Psoas muscle (tissue), 8 donors: ENCODE data around the gene ARID3C. TPM values are rescaled to one million over a fixed set of nuclear protein-coding genes. Genes with fewer than 3 reads are reported as not detected.

Source experiments
- ATAC-seq, 4 donors: fragments of 200-7000 bp; cut with Tn5 transposase; one replicate each; pipeline ENCODE4 v1.9.1; 2020; ENCODE audit warnings: moderate library complexity in 3 of 4, mild to moderate bottlenecking in 2 of 4
- DNase-seq, 2 donors: peaks; one replicate each; pipeline ENCODE4 v3.0.0-alpha.2; 2020
- H3K27ac ChIP-seq: fragments of 200-600 bp; one replicate; pipeline ENCODE4 v1.8.0; 2022
- H3K27me3 ChIP-seq, 3 donors: fragments of 200-600 bp in 1 of 3; one replicate each; pipeline versions ENCODE4 v1.6.1 to v1.8.0; 2013 to 2022; ENCODE audit warnings: low read length in 2 of 3, mild to moderate bottlenecking in 2 of 3, moderate library complexity in 1 of 3; ENCODE audit not compliant: insufficient read depth in 3 of 3
- H3K36me3 ChIP-seq, 2 donors: fragments of 200-600 bp in 1 of 2; one replicate each; pipeline versions ENCODE4 v1.6.1 to v1.8.0; 2013 to 2022; ENCODE audit warnings: low read depth in 1 of 2, mild to moderate bottlenecking in 1 of 2, moderate library complexity in 1 of 2; ENCODE audit not compliant: insufficient read depth in 1 of 2
- H3K4me1 ChIP-seq: fragments of 200-600 bp; one replicate; pipeline ENCODE4 v1.8.0; 2022
- H3K4me3 ChIP-seq: fragments of 200-600 bp; one replicate; pipeline ENCODE4 v1.8.0; 2022; ENCODE audit warnings: mild to moderate bottlenecking
- H3K9me3 ChIP-seq: fragments of 200-600 bp; one replicate; pipeline ENCODE4 v1.8.0; 2022
- CTCF ChIP-seq: fragments of 200-600 bp; IDR thresholded peaks from one replicate; pipeline ENCODE4 v1.8.0; 2022; ENCODE audit warnings: antibody characterized with exemption
- WGBS, 3 donors: extraction: QIAGEN DNeasy Blood & Tissue Kit; methylation state at CpG; one replicate each; pipeline versions ENCODE4 v1.1.6 to v1.1.7; 2013; 5-methylcytosine and 5-hydroxymethylcytosine counted together
- intact Hi-C, 2 donors: fragments of 100-400 bp; cut with DNase I; formaldehyde crosslinking; loops; one replicate each; pipeline versions ENCODE4 v1.11.0 to v1.14.2; 2022
- polyA plus RNA-seq, 3 donors: library from polyadenylated mRNA; stranded (reverse); fragments of 200-250 nt; gene quantifications; one replicate each; pipeline ENCODE4 v1.2.3, GENCODE V29; 2013
- total RNA-seq, 4 donors: library from RNA; stranded (reverse); fragmentation: NEBNext Ultra II Directional in 2 of 4; extraction: Animal tissue kit (Norgen Biotek cat#: 25700) in 2 of 4; gene quantifications; one replicate each; pipeline versions ENCODE4 v1.2.1 to v1.2.4, GENCODE V29; 2021 to 2023
- donor health status: healthy with polysubstance abuse.
- donor health status: DM: no; HTN: no; CAD: no; lungs with moderate emphysema.
- donor health status: Bipolar disorder and iron deficiency.
- donor health status: healthy.
- donor health status: DM: yes; HTN: yes; CAD: no.
- donor health status: DM: no; HTN: no; CAD: no.
- donor health status: DM: no; HTN: no; CAD: no.
- donor health status: DM: yes; HTN: yes; CAD: no.

ARID3C gene
- total and polyA plus RNA-seq, 7 donors = 0.16 TPM; not detected in 6

- intact Hi-C loops = loop anchor here (1.0 to 5.0 kb wide), 3 partner anchors 43 to 259 kb away; no protein-coding TSS in a partner anchor
- WGBS, 3 donors = 17 to 28% (median 27%) methylated on average over 49 to 60 of the region's 60 CpGs
Measured at GRCh38 chr9:34591248-34591916, 37.5 kb downstream of the ARID3C start.

DNA sequence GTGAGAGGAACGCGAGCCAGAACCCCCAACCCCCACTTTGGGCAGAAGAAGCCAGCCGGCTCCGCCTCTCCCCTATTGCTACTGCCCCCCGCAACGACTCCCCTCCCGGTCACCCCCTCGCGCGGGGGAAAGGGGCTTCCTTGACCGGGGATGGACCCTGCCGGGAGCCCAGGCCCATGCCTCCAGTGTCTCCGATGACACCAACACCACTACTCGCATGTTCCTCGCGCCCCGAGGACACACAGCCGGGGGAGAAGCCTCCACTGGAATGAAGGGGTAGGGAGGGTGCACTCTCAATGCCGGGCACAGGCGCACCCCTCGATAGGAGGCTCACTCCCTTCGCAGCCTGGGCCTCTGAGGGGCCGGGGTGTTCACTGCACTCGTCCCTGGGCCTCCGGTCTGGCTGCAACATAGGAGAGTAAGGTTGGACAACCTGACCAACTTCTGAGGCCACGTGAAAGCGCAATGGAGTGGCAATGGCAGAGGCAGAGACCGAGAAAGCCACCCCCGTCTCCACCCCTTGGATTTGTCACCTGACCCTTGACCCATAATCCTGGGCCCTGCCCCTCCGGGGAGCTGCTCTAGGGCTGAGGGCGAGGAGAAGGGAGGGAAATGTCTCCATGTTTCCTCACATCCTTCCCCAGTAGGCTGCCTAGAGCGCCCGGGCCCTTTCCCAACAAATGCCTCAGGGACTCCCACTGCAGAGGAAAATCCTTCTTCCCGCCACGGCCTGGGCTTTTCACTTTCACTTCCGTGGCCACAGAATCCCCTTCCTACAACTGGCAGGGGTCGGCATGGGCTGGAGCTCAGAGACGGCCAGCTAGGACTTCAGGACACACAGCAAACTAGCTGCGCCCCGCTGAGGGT, 38.3 kb downstream of the ARID3C start:
- Histone ChIP-seq H3K4me1 (peaks cover 56% of the 10 kb centered on the region), H3K9me3 (no peaks in the 10 kb centered on the region)
- DNase-seq = peak; percentile 52 to 81

More at GRCh38 chr9:34591248-34591916, 37.5 kb downstream of the ARID3C start:
- H3K27me3 ChIP-seq = no peaks in the 10 kb centered on the region
- peak overlapping the region; percentile 76 for H3K27ac ChIP-seq
- no peaks in the 10 kb centered on the region for H3K9me3 ChIP-seq
- H3K4me3 ChIP-seq = peak overlapping the region; percentile 80
- DNase-seq = peak; percentile 91 to 94
- no peaks in the 10 kb centered on the region for H3K36me3 ChIP-seq
- H3K4me1 ChIP-seq = peaks cover 57% of the 10 kb centered on the region
- ATAC-seq = peak; percentile 76 to 82 (median 81)
- peak; percentile 93 for TF ChIP-seq CTCF

DNA sequence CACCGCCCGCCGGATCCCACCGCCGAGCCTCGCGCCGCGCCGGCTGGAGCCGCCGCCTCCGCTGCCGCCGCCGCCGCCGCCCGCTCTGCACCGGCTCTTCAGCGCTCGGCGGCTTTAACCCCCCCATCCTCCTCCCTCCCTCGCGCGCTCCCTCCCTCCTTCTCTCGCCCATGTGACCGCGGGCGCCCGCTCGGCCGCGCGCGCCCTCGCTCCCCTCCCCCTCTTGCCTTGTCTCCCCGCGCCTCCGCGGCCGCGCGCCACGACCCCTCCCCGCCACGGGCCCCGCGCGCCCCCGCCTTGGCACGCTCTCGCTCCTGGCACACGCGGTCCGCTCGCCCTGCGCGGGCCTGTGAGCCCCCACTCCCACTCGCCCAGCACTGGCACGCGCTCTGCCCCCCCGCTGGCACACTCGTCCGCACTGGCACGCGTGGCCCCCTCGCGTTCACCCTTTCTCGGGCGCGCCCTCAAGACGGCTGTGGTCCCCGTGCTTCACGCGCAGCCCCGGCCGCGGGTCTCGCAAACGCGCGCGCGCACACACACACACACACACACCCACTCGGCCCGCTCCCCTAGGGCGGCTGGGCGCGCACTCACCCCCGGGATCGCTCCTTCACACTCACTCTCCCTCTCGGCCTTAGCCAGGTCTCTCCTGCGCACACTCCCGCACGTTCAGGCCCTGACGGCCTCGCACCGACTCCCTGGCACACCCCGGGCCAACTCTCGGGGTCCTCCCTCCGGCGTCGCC, 39.1 kb downstream of the ARID3C start, which contains the start of gene CNTFR:
Gene CNTFR (minus strand): TSS at position 89 of the 745 bp plus-strand sequence. CDS start 20,743 bp downstream, outside the sequence.
- H3K27me3 ChIP-seq = no peaks in the 10 kb centered on the region
- ATAC-seq (peak; percentile 28 to 61 (median 50)), DNase-seq (peak; percentile 71 to 88)
- peak within 1 kb of the TSS; percentile 76 for H3K27ac ChIP-seq
- no peak for TF ChIP-seq CTCF
- peaks cover 59% of the 10 kb centered on the region for H3K4me1 ChIP-seq
- H3K9me3 ChIP-seq = no peaks in the 10 kb centered on the region
- 1 to 6% (median 1%) methylated on average over 37 to 104 of the region's 104 CpGs for WGBS, 3 donors
- intact Hi-C loops = loop anchor here in 1 of 2 donors (2.0 to 5.0 kb wide), 2 partner anchors 43 to 258 kb away; no protein-coding TSS in a partner anchor
- peak within 1 kb of the TSS; percentile 80 for H3K4me3 ChIP-seq
- H3K36me3 ChIP-seq = no peaks in the 10 kb centered on the region

More for the DNA sequence above, 38.3 kb downstream of the ARID3C start:
- TF ChIP-seq CTCF = no peak
- ATAC-seq = peak in 3 of 4 donors; percentile 5 to 18 (median 6)
- 41 to 54% (median 44%) methylated on average over 38 to 40 of the region's 40 CpGs for WGBS, 3 donors
- Histone ChIP-seq H3K27me3 (no peaks in the 10 kb centered on the region), H3K27ac (peak overlapping the region; percentile 76), H3K4me3 (peak overlapping the region; percentile 80), H3K36me3 (no peaks in the 10 kb centered on the region)
- intact Hi-C loops = loop anchor here (1.0 to 5.0 kb wide), 3 partner anchors 42 to 258 kb away; no protein-coding TSS in a partner anchor
